T-helper 2 cell treated with Interferon-gamma antibody and Interleukin-4, amounts not matched to agents 5 μg/mL and 100 μg/mL, for 36 hours (primary cell): Measurements from ENCODE around the gene JAK1.

Experiments
- DNase-seq: peaks from one replicate; pipeline ENCODE4 v3.0.0; 2021; ENCODE audit warnings: low spot score
- H3K27ac Mint-ChIP-seq: one replicate; pipeline ENCODE4 v1.8.0; 2021; ENCODE audit warnings: mild to moderate bottlenecking, mixed read lengths
- H3K27me3 Mint-ChIP-seq: one replicate; pipeline ENCODE4 v1.8.0; 2021; ENCODE audit warnings: low read depth, mixed read lengths
- H3K36me3 Mint-ChIP-seq: one replicate; pipeline ENCODE4 v1.8.0; 2021; ENCODE audit warnings: low read depth, mixed read lengths
- H3K4me1 Mint-ChIP-seq: one replicate; pipeline ENCODE4 v1.8.0; 2021; ENCODE audit warnings: low read depth, mixed read lengths
- H3K4me3 Mint-ChIP-seq: one replicate; pipeline ENCODE4 v1.8.0; 2022; ENCODE audit warnings: mild to moderate bottlenecking, moderate library complexity, mixed read lengths
- H3K9me3 Mint-ChIP-seq: one replicate; pipeline ENCODE4 v1.8.0; 2021; ENCODE audit warnings: mixed read lengths

Gene JAK1

DNA sequence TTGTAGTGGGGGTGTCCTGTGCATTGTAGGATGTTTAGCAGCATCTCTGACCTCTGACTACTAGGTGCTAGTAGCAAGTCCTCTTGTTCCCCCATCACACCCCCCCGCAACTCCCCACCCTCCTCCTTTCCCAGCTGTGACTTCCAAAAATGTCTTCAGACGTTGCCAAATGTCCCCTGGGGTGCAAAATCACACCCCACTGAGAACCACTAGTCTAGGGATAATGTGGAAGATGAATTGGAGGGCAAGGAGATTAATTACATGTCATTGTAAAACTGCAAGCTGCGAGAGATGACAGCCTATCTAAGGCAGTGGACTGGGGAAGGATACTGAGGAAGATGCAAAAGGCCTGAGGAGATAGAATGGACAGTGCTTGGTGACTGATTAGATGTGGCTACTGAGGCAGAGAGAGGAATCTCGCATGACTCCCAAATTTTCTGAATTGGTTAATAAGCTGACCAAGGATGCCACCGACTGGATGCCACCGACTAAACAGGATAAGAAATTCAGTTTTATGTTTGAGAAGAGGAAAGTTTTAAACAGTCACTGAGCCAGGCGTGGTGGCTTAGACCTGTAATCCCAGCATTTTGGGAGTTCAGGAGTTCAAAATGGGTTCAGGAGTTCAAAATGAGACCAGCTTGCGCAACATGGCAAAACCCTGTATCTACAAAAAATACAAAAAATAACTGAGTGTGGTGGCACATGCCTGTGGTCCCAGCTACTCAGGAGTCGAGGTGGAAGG, 3.1 kb upstream of the JAK1 start:
- no peaks in the 10 kb centered on the region for H3K27me3 Mint-ChIP-seq
- no peak overlapping the region for H3K27ac Mint-ChIP-seq

DNA sequence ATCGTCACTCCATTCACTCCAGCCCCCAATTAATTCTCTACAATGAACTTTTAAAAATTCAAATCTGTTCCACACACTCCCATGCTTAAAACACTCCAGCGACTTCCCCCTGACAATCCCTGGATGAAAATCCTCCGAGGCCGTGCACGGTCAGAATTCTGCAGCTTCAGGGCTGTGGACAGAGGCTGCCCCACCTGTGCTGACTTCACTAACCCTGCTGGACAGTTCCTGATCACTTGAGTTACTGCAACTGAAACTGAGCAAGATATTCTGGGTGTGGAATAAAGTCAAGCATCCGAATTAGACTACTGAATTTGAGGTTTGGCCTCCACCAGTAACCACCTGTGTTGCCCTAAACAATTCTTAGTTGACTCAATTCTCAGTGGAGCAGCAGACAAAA, 1.0 kb upstream of the JAK1 start:
- Mint-ChIP-seq H3K36me3 (peaks cover 12% of the 10 kb centered on the region), H3K27ac (peak overlapping the region; percentile 87), H3K4me3 (peak overlapping the region; percentile 85), H3K27me3 (no peaks in the 10 kb centered on the region), H3K4me1 (peaks cover 35% of the 10 kb centered on the region), H3K9me3 (no peaks in the 10 kb centered on the region)
- DNase-seq, result no peak

More for the DNA sequence above, 3.1 kb upstream of the JAK1 start:
- peaks cover 20% of the 10 kb centered on the region for H3K4me1 Mint-ChIP-seq
- no peaks in the 10 kb centered on the region for H3K9me3 Mint-ChIP-seq
- H3K36me3 Mint-ChIP-seq, result peaks cover 9% of the 10 kb centered on the region
- no peak for DNase-seq
- H3K4me3 Mint-ChIP-seq, result no peak overlapping the region

DNA sequence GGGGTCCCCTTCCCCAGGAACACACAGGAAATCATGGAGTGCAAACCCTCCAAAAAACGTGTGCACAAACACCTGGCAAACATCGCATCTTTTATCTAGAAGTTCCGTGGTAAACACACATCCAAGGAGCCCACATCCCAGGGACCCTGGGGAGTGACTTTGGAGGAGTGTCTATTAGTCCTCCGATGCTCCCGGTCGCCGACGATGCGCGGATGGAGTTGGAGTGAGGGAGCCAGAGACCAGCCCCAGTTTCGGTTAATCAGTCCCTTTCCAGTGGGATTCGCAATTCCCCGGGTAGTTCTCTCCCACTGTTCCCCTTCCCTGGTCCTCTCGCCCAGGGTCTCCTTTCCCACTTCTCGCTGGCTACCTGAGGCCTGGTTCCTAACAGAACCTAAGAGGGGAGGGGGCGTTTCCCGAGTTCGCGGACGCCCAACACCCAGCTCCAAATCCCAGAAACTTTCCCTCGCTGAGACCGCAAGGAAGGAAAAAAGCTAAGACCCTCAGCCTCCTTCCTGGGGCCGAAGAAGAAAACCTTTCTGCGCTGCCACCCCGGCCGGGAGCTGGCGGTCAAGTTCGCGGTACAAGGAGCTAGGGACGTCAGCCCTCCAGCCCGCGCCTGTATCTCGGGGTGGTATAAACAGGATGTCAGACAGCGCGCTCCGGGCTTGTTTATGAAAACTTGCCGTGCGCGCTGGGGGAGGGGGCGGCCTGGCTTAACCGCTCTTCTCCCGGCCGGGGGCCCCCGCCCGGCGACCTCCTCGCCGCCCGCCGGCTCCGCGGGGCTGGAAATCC, 787 bp downstream of the JAK1 start:
- Mint-ChIP-seq H3K36me3 (peaks cover 23% of the 10 kb centered on the region), H3K27ac (peak overlapping the region; percentile 85), H3K27me3 (no peaks in the 10 kb centered on the region), H3K4me3 (peak overlapping the region; percentile 86), H3K9me3 (no peaks in the 10 kb centered on the region), H3K4me1 (peaks cover 53% of the 10 kb centered on the region)
- peak; percentile 70 for DNase-seq

- no peaks in the 10 kb centered on the region for H3K9me3 Mint-ChIP-seq
- peaks cover 24% of the 10 kb centered on the region for H3K36me3 Mint-ChIP-seq
- no peak overlapping the region for H3K27ac Mint-ChIP-seq
- peak overlapping the region; percentile 86 for H3K4me3 Mint-ChIP-seq
- H3K4me1 Mint-ChIP-seq, result peaks cover 60% of the 10 kb centered on the region
- H3K27me3 Mint-ChIP-seq, result no peaks in the 10 kb centered on the region
- no peak for DNase-seq
Measured at GRCh38 chr1:64963466-64963865, 2.9 kb downstream of the JAK1 start.

GRCh38 chr1:64962441-64962840, 3.9 kb downstream of the JAK1 start:
- H3K9me3 Mint-ChIP-seq, result no peaks in the 10 kb centered on the region
- peak; percentile 38 for DNase-seq
- H3K27me3 Mint-ChIP-seq, result no peaks in the 10 kb centered on the region
- peak overlapping the region; percentile 82 for H3K27ac Mint-ChIP-seq
- H3K4me3 Mint-ChIP-seq, result peak overlapping the region; percentile 80
- H3K36me3 Mint-ChIP-seq, result peaks cover 24% of the 10 kb centered on the region
- H3K4me1 Mint-ChIP-seq, result peaks cover 59% of the 10 kb centered on the region

DNA sequence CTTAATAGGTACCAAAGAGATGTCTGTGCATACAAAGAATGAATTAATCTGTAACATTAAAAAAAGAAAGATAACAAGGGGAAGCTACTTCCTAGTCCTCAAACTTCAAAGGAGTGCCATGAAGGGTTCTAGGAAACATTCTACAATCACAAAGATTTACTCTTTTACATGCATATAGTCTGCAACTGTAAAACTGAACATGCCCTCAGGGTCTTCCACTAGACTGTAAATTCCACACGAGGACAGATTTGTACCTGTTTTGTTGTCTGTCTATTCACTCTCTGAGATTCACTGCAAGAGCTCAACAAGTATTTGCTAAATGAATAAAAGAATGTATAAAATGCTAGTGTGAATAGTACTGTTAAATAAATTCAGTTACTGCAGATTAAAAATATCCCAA, 4.4 kb downstream of the JAK1 start:
- Mint-ChIP-seq H3K27me3 (no peaks in the 10 kb centered on the region), H3K9me3 (no peaks in the 10 kb centered on the region), H3K27ac (peak overlapping the region; percentile 65), H3K4me3 (peak overlapping the region; percentile 80), H3K36me3 (peaks cover 24% of the 10 kb centered on the region), H3K4me1 (peaks cover 54% of the 10 kb centered on the region)
- DNase-seq, result no peak

DNA sequence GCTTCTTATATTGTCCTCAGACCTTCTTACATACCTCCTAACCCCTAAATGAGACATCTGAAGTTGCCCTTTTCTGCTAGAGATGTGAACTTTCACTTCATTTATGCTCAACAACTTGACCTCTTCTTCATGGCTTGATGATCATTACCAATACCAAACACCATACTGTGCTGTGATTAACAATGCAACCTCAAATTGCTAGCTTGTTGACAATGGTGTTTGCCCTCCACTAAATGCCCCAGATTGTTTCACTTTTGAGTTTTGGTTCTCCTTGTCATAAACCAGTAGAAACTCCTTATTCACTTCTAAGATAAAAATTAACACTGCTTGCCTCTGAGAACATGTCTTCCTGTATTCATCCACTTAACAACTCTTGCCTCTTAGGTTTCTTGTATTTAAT, 5.6 kb downstream of the JAK1 start:
- peak overlapping the region; percentile 59 for H3K4me3 Mint-ChIP-seq
- DNase-seq, result no peak
- H3K27me3 Mint-ChIP-seq, result no peaks in the 10 kb centered on the region
- peak overlapping the region; percentile 62 for H3K27ac Mint-ChIP-seq
- peaks cover 51% of the 10 kb centered on the region for H3K4me1 Mint-ChIP-seq
- peaks cover 24% of the 10 kb centered on the region for H3K36me3 Mint-ChIP-seq
- no peaks in the 10 kb centered on the region for H3K9me3 Mint-ChIP-seq

- peaks cover 18% of the 10 kb centered on the region for H3K36me3 Mint-ChIP-seq
- H3K9me3 Mint-ChIP-seq, result no peaks in the 10 kb centered on the region
- no peak overlapping the region for H3K27ac Mint-ChIP-seq
- H3K4me1 Mint-ChIP-seq, result peaks cover 50% of the 10 kb centered on the region
- H3K27me3 Mint-ChIP-seq, result no peaks in the 10 kb centered on the region
- H3K4me3 Mint-ChIP-seq, result no peak overlapping the region
- DNase-seq, result no peak
Measured at GRCh38 chr1:64959986-64960385, 6.4 kb downstream of the JAK1 start.

- Mint-ChIP-seq H3K4me3 (no peak overlapping the region), H3K36me3 (peaks cover 10% of the 10 kb centered on the region), H3K27ac (no peak overlapping the region), H3K9me3 (no peaks in the 10 kb centered on the region), H3K27me3 (no peaks in the 10 kb centered on the region), H3K4me1 (peaks cover 30% of the 10 kb centered on the region)
- peak; percentile 62 for DNase-seq
Measured at GRCh38 chr1:64956733-64957441, 9.5 kb downstream of the JAK1 start.

GRCh38 chr1:64956010-64956640, 10.2 kb downstream of the JAK1 start:
- Mint-ChIP-seq H3K4me1 (peaks cover 25% of the 10 kb centered on the region), H3K27ac (no peak overlapping the region), H3K4me3 (no peak overlapping the region), H3K27me3 (no peaks in the 10 kb centered on the region), H3K9me3 (no peaks in the 10 kb centered on the region), H3K36me3 (peaks cover 4% of the 10 kb centered on the region)
- DNase-seq, result no peak

GRCh38 chr1:64955097-64956009, 11.0 kb downstream of the JAK1 start:
- Mint-ChIP-seq H3K27me3 (no peaks in the 10 kb centered on the region), H3K4me1 (peaks cover 24% of the 10 kb centered on the region), H3K36me3 (no peaks in the 10 kb centered on the region), H3K9me3 (no peaks in the 10 kb centered on the region), H3K4me3 (no peak overlapping the region), H3K27ac (no peak overlapping the region)
- DNase-seq, result no peak

- Mint-ChIP-seq H3K9me3 (no peaks in the 10 kb centered on the region), H3K36me3 (no peaks in the 10 kb centered on the region), H3K27ac (no peak overlapping the region), H3K4me1 (peaks cover 33% of the 10 kb centered on the region), H3K4me3 (no peak overlapping the region), H3K27me3 (no peaks in the 10 kb centered on the region)
- DNase-seq, result no peak
Measured at GRCh38 chr1:64953241-64953640, 13.1 kb downstream of the JAK1 start.

- Mint-ChIP-seq H3K27ac (no peak overlapping the region), H3K27me3 (no peaks in the 10 kb centered on the region), H3K9me3 (no peaks in the 10 kb centered on the region), H3K36me3 (peaks cover 4% of the 10 kb centered on the region), H3K4me1 (peaks cover 50% of the 10 kb centered on the region), H3K4me3 (no peak overlapping the region)
- DNase-seq, result no peak
Measured at GRCh38 chr1:64950284-64950809, 16.0 kb downstream of the JAK1 start.
